Left colon (tissue), 2 donors: ENCODE data around the gene GTF2F1. TPM values are rescaled to one million over a fixed set of nuclear protein-coding genes. Genes with fewer than 3 reads are reported as not detected.
"Not testable (repeated sequence)": the region's sequence is repeated elsewhere in the genome, so short reads cannot be mapped to it uniquely, and the experiment has no call there.

Experiments
- ATAC-seq: fragments of 200-7000 bp; cut with Tn5 transposase; one replicate; pipeline ENCODE4 v1.9.1; 2020; ENCODE audit warnings: mild to moderate bottlenecking, moderate library complexity
- DNase-seq, 2 donors: peaks; one replicate each; pipeline ENCODE4 v3.0.0-alpha.2; 2020
- intact Hi-C, 2 donors: fragments of 100-400 bp; cut with DNase I in 1 of 2; cut with micrococcal nuclease in 1 of 2; formaldehyde crosslinking; loops; one replicate each; pipeline versions ENCODE4 v1.11.2 to v1.14.0; 2022; cut with DNase I, micrococcal nuclease
- total RNA-seq, 2 donors: library from RNA; stranded (reverse); fragmentation: NEBNext Ultra II Directional; extraction: Animal tissue kit (Norgen Biotek cat#: 25700); gene quantifications; one replicate each; pipeline ENCODE4 v1.2.1, GENCODE V29; 2021
- donor health status: DM: no; HTN: no; CAD: no.
- donor health status: DM: yes; HTN: yes; CAD: no.

The GTF2F1 gene
- total RNA-seq, 2 donors from 2014 or later: 52.7 to 58.9 TPM

GRCh38 chr19:6421075-6422014 lies 28.4 kb upstream of the GTF2F1 start:
- ATAC-seq: no peak
- intact Hi-C loops: no loop called here
- DNase-seq: no peak

GRCh38 chr19:6418562-6418932 lies 25.6 kb upstream of the GTF2F1 start:
- DNase-seq (no peak), ATAC-seq (peak; percentile 57)
- intact Hi-C loops: no loop called here

- DNase-seq (no peak), ATAC-seq (peak; percentile 60)
- intact Hi-C loops: no loop called here
These were observed 25.0 kb upstream of the GTF2F1 start for GRCh38 chr19:6417713-6418561.

- DNase-seq (no peak), ATAC-seq (no peak)
- intact Hi-C loops: no loop called here
These were observed 23.9 kb upstream of the GTF2F1 start for GRCh38 chr19:6416658-6417405.

DNA sequence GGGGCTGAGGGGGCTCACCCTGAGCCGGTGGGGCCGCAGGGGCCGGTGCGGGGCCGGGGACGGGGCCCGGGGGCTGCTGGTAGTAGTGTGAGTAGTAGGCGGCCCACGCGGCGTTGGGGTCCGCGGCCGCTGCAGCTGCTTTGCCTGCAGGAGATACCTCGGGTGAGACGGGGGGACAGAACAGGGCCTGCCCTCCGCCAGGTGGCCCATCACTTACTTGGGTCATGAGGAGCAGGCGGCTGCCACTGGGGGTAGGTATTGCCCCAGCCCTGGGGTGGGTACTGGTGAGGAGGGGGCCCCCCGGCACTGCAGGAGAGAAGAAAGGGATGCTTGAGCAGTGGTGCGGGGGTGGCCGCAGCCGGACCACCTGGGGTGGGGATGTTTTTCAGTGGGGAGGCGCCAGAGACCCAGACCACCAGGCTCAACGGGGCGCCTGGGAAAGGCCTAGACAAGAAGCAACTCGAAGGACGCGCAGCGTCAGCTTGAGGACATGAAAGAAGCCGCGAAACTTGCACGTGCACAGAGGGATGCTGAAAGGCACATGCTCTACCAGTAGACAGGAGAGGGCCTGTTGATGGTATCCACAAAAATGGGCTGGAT lies 22.7 kb upstream of the GTF2F1 start:
- DNase-seq (no peak), ATAC-seq (no peak)
- intact Hi-C loops: no loop called here

GRCh38 chr19:6414793-6415590 lies 22.0 kb upstream of the GTF2F1 start:
- ATAC-seq (no peak), DNase-seq (no peak)
- intact Hi-C loops: no loop called here

DNA sequence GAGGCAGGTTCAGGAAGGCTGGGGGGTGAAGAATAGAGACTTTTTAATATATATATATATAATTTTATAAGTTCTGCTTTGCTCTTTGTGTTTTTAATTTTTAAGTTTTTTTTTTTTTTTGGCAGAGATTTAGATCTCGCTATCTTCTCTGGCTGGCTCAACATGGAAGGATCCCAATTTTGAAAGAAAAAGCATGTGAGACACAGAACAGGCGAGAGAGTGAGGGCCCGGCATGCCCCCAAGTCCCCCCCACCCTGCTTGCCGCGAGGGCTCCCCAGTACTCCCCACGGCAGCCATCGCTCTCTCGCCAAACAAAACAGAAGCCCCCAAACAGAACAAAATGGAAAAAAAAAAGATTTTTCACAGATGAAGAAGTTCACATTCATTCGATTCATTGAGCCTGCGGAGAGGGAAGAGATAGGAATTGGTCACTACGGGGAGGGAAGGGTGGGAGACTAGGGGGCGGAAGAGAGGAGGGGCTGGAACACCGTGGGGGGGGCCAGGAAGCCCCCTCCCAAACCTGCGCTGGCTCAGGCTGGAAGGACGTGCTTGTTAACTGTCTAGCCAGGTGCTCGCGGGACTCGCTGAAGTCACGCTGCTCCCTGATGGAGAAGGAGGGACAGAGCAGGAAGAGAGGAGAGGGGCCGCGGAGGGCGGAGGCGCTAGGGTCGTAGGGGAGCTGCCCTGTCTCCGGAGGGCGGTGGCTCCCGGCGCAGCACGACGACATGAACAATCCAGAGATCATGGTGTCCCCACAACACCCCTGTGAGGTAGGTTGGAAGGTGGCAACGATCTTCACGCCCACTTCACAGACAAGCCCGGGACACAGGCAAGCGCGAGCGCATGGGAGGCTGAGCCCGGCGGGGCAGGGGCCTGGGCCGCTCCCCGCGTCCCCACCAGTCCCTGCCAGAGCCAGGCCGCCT lies 21.0 kb upstream of the GTF2F1 start:
- intact Hi-C loops: no loop called here
- ATAC-seq (no peak), DNase-seq (no peak)

DNA sequence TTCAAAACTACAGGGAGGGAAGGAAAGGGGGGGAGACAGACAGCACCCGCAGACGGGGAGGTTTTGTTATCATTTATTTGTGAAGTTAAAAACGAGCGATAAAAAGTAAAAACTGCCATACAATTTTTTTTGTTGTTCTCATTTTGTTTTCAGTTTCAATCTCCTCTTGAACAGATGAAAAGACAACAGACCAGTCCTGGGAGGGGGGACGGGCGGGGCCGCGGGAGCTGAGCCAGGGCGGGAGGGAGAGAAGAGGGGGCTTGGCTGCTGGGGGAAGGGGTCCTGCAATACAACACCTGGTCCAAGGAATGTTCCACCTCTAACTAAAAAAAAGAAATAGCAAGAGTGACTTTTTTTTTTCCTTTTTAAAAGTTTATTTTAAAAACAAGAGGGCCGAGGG lies 20.3 kb upstream of the GTF2F1 start:
- intact Hi-C loops: no loop called here
- DNase-seq: no peak

DNA sequence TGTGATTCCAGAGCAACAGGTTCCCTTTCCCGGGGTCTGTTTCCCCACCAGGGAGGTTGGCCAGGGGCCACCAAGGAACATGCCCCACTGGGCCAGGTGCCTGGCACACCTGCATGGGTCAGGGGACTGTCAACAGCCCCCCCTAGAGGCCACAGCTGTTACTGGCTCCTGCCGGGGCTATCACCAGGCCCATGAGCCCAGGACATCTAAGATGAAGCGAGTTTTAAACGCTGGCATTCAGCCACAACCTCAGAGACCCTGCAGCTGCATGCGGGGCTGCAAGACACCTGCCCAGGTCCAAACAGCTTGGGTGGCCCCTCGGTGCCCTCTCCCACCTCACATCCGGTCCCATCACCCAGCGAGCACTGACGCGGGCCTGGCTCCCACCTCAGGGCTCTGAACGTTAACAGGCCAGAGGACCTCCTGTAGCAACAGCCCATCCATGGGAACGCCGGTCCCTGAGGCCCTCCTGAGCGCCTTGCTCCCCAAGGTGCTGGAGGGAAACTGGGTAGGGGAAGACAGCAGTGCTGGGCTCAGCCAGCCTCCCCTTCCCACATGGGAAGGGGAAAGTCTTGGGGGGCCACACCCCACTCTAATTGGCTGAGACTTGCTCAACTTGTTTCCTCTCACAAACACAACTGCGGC lies 19.6 kb upstream of the GTF2F1 start:
- intact Hi-C loops: no loop called here
- DNase-seq (peak; percentile 46 to 74), ATAC-seq (peak; percentile 88)

More for the DNA sequence above, 20.3 kb upstream of the GTF2F1 start:
- ATAC-seq: no peak

DNA sequence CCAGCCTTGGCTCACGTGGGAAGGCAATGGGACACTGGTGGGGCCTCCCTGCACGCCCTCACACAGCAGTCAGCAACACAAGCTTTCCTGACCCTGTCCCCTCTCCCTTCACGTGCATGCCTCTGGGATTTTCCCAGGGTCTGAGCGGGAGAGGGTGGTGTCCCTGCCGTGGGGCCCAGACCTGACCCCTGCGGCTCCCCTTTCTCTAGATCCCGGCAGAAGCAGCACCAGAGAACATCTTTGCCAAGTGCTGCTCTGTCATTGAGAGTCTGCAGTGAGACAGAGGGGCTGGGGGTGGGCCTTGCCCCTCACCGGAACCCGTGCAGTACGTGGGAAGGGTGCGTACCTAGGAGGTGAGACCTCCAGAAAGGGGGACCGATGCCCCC lies 19.1 kb upstream of the GTF2F1 start:
- intact Hi-C loops: no loop called here
- ATAC-seq (no peak), DNase-seq (no peak)

GRCh38 chr19:6409346-6409745 lies 16.4 kb upstream of the GTF2F1 start:
- intact Hi-C loops: no loop called here
- DNase-seq: no peak
- no peak for ATAC-seq

GRCh38 chr19:6406401-6406800 lies 13.4 kb upstream of the GTF2F1 start:
- no peak for ATAC-seq
- intact Hi-C loops: no loop called here

GRCh38 chr19:6402837-6403608 lies 10.1 kb upstream of the GTF2F1 start:
- intact Hi-C loops: no loop called here
- ATAC-seq (peak; percentile 92), DNase-seq (peak; percentile 79 to 85)

More at GRCh38 chr19:6406401-6406800, 13.4 kb upstream of the GTF2F1 start:
- no peak for DNase-seq

GRCh38 chr19:6402058-6402457 lies 9.1 kb upstream of the GTF2F1 start:
- intact Hi-C loops: no loop called here
- DNase-seq: no peak
- ATAC-seq: peak; percentile 48

- ATAC-seq, intact Hi-C loops, DNase-seq: not testable (repeated sequence)
These were observed 7.3 kb upstream of the GTF2F1 start for GRCh38 chr19:6400062-6400944.
